ENCODE results near the gene FAM120A.

The FAM120A gene

DNA sequence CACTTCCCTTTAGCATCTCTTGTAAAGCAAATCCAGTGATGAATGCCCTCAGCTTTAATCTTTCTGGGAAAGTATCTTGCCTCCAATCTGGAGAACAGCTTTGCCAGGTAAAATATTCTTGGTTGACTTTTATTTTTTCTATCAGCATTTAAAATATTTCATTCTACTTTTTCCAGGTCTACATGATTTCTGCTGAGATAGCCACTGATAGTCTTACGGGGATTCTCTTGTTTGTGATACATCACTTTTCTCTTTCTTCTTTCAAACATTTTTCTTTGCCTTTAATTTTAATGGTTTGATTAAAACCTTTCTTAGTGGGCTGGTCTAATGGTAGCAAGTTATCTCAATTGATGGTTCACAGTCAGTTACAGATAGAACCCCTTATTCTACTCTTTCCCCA is 33.9 kb upstream of the FAM120A start:
- H3K4me3 ChIP-seq (ENCODE audit: low read depth, low read length) = no peak overlapping the region
- no peak for TF ChIP-seq CTCF (IDR thresholded peaks at IDR 0.05; ENCODE audit: low read depth, low read length, missing control alignments)
- DNase-seq (ENCODE audit: low read depth) = no peak

GRCh38 chr9:93419023-93419422 is 32.5 kb upstream of the FAM120A start:
- DNase-seq (ENCODE audit: low read depth) = no peak
- TF ChIP-seq CTCF (IDR thresholded peaks at IDR 0.05; ENCODE audit: low read depth, low read length, missing control alignments) = no peak

GRCh38 chr9:93422977-93423616 is 28.4 kb upstream of the FAM120A start:
- no peak for DNase-seq (ENCODE audit: low read depth)
- H3K4me3 ChIP-seq (ENCODE audit: low read depth, low read length) = no peak overlapping the region
- no peak for TF ChIP-seq CTCF (IDR thresholded peaks at IDR 0.05; ENCODE audit: low read depth, low read length, missing control alignments)

More at GRCh38 chr9:93419023-93419422, 32.5 kb upstream of the FAM120A start:
- no peak overlapping the region for H3K4me3 ChIP-seq (ENCODE audit: low read depth, low read length)

GRCh38 chr9:93427655-93428379 is 23.7 kb upstream of the FAM120A start:
- TF ChIP-seq CTCF (IDR thresholded peaks at IDR 0.05; ENCODE audit: low read depth, low read length, missing control alignments) = no peak
- no peak for DNase-seq (ENCODE audit: low read depth)
- H3K4me3 ChIP-seq (ENCODE audit: low read depth, low read length) = no peak overlapping the region

DNA sequence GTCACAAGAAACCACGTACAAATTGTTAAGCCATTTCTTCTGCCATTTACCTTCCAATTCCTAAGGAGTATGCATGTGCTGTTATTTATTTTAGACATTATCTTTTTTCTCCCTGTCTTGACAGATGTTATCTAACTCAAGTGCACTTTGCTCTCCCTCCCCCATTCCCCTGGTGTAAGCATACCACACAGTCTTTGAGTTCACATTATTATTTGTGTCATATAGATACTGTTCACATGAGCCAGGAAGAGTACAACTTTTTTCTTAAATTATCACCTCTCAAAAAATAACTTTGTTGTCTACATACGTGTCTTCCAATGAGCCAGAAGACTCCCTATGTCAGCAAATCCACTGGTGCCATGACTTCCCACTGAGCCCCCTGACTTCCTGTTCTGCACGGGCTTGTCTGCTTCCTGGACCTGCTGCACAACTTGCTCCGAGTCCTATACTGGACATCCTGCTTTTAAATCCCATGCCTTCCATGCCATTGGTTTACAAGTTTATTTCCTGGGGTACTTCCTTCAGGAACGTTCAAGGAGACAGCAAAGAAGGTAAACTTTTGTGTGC is 19.9 kb upstream of the FAM120A start:
- no peak for TF ChIP-seq CTCF (IDR thresholded peaks at IDR 0.05; ENCODE audit: low read depth, low read length, missing control alignments)
- no peak overlapping the region for H3K4me3 ChIP-seq (ENCODE audit: low read depth, low read length)
- no peak for DNase-seq (ENCODE audit: low read depth)

DNA sequence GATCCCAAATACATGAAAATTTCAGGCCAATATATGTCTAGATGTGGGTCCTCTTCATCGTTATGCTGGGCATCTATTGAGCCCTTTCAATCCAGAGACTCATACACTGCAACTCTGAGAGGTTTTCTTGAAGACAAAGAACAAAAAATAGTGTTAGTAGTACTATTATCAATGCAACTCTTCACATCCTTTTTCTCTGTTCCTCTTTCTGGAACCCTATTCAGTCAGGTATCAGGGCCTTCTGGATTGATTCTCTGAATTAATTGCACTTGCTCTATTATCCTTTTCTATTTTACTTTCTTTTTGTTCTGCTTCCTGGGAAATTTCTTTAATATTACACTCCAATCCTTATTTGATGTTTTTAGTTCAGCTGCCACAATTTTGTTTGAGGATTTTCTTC is 18.5 kb upstream of the FAM120A start:
- no peak for DNase-seq (ENCODE audit: low read depth)
- TF ChIP-seq CTCF (IDR thresholded peaks at IDR 0.05; ENCODE audit: low read depth, low read length, missing control alignments) = no peak
- H3K4me3 ChIP-seq (ENCODE audit: low read depth, low read length) = no peak overlapping the region
